RKO (cell line): ENCODE results near the gene LIX1.
"Not testable (repeated sequence)": the region's sequence is repeated elsewhere in the genome, so short reads cannot be mapped to it uniquely, and the experiment has no call there.

Experiments
- DNase-seq: peaks from one replicate; pipeline ENCODE4 v3.0.0-alpha.2; 2016; ENCODE audit warnings: low spot score

Gene LIX1

DNA sequence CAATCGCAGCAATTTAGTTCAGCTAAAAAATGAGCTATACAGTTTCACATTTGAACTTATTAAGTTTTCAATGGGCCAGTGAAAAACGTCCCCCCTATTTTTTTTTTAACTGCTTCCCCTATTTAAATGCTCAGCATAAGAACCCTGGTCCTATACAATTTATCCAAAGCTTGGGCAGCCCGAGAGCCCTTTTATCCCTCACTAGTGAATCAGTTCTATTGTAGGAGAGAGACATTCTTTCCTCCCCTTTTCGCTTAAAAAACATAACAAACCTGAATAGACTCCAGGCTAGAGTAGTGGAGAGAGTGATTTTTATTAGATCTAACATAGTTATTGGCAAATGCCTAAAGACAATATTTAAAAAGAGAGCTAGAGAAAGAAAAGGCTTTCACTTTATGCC lies 1.4 kb downstream of the LIX1 start:
- DNase-seq: no peak

DNA sequence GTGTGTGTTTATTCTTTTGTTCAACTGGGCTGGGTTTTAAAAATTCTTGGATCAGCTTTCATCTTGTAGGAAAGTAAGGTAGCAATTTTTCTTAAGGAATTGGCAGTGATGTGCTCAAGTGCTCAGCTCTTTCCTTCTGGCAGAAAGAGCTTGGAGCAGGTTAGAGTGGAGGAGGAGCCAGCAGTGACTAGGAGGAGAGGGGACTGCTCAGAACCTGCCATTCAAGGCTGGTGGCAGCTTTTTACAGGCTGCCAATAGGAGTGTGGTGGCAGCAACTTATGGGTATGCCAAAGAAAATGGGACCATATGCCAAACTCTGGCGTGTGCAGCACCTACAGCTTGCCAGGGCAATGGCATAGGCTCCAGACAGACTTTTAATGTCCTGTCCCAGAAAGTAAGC lies 2.2 kb downstream of the LIX1 start:
- not testable (repeated sequence) for DNase-seq

DNA sequence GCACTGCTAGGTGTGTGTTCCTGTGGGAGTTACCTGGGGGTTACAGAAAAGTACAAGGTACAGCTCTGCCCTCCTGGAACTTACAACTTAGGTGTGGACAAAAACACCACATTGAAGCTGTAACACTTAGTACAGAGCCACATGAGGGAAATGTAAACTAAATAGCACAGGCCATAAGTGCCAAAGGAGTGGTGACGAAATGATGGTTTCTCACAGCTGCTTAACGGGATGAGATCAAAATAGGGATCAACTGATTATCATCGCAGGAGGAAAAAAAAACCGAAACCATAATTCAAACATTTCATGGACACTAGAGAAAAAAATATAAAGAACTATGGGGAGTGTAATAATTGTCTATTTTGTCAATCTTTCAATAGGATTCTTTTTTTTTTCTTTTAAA lies 5.9 kb downstream of the LIX1 start:
- no peak for DNase-seq

DNA sequence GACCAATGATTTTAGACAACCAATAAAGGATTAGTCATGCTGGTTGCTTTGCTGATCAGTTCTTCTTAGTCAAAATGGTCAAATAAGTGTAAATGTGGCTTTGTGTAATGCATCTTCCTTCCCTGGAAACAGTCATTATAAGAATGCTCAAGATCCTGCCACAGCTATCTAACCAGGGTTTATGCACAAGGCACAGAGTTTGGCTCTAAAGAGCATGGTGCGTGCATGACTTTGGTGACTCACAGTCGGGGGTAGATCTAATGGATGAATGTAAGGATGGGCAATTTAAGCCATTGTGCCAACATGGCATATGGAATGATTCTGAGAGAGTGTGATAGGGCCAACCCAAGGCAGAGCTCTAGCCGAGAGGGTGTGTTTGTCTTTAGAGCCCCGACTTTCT lies 6.5 kb downstream of the LIX1 start:
- no peak for DNase-seq

DNA sequence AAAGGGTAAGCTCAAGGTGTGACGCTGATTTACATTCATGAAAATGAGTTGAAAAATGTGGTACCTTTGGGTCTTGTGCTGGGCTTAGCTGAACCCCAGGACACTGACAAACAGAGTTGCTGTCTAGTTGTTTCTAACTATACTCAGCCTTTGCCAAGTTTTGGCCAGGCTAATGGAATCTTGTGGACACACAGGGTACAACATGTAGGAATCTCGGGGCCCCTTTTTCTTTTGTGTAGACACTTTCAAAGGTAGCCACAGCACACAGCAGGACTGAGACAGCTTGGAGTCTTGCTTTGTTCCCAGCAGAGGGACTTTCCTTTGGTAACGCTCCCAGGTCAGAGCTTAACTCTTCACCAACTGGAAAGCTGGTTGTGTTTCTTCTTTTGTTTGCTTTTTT lies 7.8 kb downstream of the LIX1 start:
- no peak for DNase-seq

DNA sequence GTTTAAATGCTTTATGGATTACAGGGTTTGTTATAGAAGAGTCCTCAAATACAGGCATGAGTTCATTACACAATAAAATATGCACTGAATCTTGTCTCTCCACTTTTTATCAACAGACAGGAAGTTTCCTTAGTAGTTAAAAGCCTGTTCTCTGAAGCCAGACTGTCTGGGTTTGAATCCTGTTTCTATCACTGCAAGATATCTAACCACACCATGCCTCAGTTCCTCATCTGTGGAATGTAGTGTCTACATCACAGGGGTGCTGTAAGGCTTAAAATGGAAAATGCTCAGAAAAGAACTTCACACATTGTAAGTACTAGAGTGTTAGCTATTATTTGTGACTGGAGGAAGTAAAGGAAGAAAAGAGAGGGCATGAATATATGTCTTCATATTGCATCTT lies 9.3 kb downstream of the LIX1 start:
- no peak for DNase-seq

DNA sequence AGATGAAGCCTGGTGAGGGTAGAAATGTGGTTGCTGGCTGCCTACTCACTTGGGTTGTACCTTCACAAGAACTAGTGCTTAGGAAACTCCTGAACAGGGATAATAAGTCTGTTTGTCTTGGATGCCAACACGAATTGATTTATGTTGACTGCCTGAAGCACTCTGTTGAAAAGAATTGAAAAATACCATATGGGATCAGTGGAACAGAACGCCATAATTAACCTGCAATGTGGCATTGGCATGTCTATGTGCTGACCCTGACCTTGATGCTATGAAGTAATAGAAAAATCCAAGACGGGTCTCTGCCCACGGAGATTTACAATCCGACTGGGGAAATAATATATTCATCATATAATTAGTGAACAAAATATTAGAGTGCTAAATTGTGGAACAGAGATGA lies 10.5 kb downstream of the LIX1 start:
- DNase-seq: no peak

DNA sequence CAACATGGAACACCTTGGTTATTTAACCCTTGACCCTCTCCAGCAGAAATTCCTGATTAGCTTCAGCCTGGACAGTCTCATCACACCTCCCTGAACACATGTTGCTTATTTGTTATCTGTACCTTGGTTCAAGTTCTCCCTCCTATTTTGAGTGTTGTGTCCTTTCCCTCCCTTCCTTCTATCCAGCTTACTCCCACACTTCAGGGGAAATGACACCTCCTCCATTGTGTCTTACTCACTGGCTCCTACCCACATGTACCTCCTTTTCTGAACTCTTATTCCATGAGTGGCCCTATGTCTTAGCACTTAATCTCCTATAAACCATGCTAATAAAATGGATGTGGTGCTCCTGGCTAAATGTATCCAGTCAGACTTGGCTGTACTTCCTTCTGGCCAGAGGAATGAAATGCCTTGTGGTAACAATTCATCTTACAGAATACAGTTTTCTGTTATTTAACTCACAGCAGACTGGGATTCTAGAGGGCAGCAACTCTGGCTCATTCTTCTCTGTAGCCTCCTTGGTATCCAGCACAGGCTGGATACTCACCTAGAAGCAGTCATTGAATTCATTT lies 11.2 kb downstream of the LIX1 start:
- DNase-seq: no peak

DNA sequence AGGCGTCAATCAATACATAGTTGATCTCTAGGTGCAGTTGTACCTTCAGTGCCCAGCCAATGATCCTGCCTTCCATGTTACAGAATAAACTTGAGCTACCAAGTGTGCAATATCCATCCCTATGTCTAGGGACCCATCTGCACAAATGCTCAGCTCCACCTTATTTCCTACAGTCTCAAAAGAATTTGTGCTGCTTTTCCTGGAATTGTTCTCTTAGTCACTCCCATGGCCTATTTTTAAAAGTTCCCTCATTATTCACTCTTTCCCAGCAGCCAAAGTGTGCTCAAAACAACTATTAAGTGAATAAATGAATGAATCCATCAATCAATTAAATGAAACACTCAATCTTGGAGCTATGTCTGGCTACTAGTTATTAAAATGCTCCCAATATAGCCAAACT lies 14.7 kb downstream of the LIX1 start:
- no peak for DNase-seq

DNA sequence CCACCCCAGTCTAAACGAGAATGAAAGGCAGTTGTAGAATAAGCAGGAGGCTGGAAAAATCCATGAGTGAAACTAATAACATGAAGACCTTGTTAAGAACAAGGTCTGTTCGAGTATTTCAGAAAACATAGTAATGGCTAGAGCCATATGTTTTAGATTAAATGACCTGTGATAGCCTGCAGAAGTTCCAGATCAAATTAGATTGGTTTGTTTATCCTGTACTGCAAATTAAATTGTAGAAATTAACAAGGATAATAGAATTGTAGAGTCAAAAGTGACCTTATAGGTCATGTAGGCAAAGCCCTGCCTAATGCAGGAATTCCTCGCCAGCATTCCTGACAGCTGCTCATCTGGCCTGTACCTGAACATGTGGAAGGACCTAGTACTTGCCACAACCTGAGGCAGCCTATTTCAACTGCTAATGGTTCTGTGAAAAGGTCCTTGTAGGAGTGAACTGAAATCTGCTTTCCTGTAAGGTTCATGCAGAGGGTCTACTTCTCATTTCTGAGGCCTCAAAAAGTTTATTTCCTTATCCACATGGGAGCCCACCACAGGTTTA lies 17.2 kb downstream of the LIX1 start:
- no peak for DNase-seq

DNA sequence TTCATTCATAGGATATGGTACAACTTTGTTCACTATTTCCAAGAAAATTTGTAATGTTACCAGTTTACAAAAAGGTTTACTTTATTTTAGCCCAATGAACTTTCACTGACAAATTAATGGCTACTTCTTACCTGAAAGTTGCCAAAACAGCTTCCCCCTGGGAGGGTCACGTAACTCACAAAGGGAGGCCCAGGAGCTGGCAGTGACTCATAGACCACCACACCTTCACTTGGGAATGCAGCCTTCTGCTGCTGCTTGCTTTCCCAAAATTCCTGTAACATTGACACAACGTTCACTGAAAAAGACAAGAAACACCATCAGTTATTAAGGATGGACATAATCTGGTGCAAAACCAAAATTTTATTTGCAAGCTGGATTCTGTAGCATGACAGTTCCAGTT lies 18.1 kb downstream of the LIX1 start:
- DNase-seq: no peak

DNA sequence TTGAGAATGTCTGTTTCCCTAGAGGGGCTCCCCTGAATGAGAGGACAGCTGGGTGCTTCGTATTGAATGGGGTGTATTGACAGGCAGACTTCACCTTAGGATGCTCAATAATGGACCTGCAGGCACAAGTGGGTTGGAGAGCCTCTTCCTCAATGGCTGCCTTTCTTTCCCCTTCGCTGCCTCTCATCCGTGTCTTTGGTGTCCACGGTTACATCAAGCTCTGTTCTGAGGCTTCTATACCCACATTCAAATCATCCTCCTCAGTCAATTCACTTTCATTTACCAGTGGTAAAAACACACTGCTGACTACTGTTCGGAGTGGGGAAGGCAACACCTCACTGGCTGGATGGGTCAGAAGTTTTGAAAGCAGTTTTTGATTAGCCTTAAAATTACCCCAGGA lies 20.6 kb downstream of the LIX1 start:
- DNase-seq: no peak

DNA sequence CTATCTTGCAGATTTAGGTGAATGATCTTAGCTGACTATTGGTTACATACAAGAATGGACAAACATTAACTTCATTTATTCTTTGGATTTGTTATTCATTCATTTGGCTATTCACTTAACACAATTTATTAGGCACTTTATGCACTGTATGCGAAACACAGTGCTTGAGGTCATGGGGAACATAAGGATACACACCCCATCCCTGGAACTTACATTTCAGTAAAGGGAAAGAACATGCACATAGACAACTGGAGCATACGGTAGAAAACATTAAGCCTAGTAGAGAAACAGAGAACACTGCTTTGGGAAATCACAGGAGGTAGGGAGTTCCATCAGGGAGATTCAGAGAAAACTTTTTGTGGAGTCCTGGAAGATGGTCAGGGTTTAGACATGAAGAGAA lies 22.2 kb downstream of the LIX1 start:
- DNase-seq: no peak

DNA sequence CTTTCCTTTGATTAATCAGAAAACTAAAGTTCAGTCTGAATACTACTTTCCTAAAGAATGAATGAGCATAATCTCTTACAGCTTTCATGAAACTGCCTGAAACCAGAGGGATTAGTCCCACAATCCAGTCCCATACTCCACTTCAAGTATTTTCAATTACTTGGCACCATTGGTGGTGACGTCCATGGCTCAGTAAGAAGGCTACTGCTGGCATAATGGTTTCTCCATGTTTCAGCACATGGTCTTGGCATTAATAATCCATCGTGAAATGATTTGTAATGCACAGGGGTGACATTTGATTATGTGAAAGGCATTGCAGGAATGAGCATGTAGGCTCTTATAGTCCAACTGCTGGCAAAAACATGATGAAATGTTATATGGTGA lies 23.4 kb downstream of the LIX1 start:
- no peak for DNase-seq

DNA sequence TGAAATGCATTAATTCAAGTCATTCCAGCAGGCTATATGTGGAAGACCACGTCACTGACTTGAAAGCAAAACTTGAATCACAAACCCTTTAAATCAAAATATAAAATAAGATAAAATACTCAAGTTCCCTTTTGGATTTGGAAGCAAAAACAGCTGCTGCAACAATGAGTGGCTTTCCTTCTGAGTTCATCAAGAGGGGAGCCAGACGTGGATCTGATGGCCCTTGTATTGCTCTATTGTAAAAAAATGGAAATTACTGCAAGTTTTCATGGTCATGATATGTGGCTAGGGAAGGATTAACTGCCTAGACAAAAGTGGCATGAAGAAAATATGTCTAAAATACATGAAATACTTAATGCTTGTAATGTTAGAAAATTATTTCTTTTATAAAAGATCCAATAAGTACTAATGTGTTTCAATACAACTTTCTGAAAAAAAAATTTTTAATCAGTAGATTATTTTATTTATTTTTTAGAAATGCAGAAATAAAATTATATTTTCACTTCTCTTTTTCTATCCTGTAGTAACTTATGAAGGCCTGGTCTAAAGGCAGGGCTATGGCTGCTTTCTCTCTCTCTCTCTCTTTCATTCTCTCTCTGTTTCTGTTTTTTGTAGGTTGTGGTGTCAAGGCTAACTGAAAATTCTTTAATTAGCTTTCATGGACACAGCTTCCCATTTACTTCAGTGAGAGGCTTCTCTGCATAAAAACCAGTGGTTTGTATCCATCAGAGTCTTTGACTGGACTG lies 24.0 kb downstream of the LIX1 start:
- no peak for DNase-seq

DNA sequence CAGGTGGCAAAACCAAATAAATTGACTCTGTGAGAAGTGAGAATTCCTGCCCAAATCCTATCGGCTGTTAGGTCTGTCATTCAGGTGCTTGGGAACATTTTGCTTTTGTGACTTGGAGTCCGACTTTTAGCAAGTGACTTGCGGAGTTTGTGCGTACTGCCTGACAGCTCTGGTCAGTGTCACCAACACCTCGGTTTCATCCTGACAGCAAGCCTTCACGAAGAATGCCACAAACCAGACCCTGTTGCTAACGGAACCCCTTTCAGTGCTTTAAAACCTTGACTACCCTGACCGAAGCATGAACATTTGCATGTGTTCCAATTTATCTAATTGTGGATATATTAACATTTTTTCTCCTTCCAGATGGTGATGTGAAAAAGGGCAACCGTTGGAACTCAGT lies 26.5 kb downstream of the LIX1 start:
- no peak for DNase-seq

DNA sequence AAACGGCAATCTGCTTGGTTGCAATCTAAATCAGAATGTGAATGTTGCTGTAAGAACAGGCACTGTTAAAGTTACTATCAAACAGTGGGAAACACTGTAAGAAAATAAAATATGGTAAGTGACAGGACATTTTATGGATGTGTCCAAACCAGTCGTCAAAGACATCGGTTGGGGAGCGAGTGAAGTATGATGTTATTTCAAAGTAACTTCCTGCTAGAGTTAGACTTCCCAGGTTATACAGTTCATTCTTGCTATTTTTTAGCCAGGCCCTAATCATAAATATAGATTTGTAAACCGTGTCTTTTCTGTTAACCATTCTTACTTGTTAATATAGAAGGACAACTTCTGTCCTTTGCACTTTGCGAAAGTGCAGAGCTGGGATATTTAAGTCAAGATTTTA lies 30.2 kb downstream of the LIX1 start:
- no peak for DNase-seq

DNA sequence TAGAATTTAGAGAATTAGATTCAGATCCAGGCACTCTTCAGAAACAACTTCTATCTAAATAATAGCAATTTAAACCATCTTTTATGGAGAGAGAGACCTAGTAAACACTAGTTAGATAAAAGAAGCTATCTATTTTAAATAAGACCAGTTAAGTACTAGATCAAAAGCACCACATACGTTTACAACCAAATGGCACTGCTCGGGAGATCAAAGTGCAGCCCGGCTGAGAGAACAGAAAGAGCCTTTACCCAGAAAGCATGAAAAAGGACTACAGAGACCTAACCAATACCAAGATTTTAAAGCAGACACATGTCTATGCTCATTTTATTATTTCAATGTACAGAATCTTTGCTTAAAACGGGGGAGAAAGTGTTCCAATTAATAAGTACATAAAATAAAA lies 30.8 kb downstream of the LIX1 start:
- no peak for DNase-seq

DNA sequence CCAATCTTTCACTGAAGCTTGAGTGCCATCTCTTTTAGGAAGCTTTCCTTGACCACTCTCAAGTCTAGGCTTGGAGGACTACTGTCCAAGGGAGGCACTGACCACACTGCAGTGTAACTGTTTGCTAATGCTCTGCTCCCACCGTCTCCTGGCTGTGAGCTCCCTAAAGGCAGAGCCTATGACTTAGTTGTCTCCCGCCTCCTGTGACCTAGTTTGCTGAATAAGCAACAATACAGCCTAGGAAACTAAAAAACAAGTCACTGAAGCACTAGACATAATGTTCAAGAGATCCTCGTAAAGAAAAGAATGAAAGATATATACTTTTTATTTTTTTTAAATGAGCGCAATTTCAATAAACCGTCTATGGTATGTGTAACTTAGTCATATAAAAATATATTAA lies 31.4 kb downstream of the LIX1 start:
- DNase-seq: no peak

DNA sequence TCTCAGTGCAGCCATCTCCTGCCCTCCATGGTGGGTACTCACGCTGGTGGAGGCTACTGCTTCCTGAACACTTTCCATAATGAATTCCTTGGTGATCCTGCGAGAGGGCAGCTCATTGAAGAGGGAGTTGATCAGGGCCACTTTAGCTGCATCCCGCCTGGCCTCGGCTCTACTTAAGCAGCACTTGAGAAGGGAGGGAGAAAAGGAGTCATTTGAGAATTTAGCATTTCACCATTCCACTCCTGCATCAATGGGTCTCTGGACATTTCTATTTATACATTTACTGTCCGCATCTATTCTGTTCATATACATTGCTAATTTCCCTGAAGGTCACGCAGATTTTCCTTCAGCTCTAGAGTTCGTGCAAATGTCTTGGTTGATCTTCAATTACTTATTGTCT lies 35.1 kb downstream of the LIX1 start:
- no peak for DNase-seq

DNA sequence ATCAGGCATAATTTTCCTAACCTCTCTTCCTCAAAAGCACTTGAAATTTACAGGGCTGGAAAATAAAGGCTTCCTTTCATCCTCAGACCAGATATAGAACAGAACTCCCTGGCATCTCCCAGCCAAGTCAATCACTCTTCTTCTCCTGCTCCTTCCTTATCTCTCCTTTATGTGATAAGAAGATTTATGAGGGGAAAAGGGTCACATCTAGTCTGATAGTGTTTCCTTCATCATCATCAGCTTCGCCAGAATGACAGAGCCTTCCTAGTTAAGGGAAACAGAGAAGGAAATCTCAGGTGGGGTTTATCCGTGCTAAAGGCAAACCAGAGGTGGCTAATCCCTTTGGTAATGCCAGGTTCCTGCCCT lies 36.2 kb downstream of the LIX1 start:
- DNase-seq: no peak

DNA sequence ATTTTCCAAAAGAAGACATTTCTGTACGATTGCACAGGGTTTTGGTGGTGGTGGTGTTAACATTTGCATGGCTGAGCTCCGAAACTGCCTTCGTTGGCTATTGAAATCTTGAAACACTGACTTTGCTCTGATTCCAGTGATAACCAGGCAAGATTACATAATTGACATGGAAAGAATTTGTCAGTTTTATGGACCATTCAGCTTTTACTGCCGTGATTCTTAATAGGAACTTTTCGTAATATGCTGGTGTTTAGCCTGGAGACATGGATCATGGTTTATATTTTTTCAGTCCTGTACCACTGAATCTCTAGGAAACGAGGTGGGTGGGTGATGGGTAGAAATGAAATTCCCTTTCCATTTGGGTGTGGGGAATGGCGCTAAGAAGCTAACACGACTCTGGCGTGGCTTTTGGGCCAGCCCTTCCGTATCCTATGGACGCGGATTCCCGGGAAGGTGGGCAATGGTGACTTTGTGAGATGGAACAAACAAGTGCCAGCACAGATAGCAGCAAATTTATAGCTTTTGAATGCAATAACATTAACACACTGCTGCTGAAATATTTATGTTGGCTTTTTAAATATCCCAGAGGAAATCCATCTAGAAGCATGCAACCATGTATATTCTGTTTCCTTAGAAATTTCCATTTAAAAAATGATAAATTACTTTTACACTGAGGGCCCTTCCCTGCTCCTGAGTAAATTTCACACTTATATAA lies 36.8 kb downstream of the LIX1 start:
- no peak for DNase-seq

DNA sequence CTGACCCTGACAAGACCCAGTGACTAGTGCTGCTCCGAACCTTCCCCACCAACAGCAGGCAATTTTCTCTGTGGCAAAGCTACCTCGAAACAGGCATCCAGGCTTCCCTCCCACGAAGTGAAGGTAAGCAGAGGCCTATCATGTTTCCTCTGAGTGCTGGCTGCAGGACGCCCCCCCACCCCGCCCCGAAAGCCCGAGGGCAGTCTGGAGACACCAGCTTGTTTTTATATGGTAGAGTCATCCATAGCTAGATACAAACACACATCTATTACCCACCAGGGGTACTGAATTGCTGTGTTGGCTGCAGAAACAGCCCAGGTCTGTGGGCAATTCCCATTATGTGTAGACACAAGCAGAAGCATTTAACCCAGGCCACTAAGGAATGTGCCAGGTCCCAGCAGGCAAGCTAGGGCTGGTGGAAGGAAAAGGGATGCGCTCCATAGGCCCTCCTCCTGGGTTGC lies 40.4 kb downstream of the LIX1 start:
- no peak for DNase-seq
